ENCODE results near the gene CEP83. TPM values are rescaled to one million over a fixed set of nuclear protein-coding genes. Genes with fewer than 3 reads are reported as not detected.

The CEP83 gene
- total RNA-seq, 1 experiment from 2014 or later, result 26.2 TPM

GRCh38 chr12:94469522-94469921, 9.9 kb upstream of the CEP83 start (continued):
- TF ChIP-seq NR1H2 (CRISPR knock-in tag; IDR thresholded peaks at IDR 0.05), result no peak
- TF ChIP-seq NR3C1 (CRISPR knock-in tag; conservative IDR thresholded peaks at IDR 0.05; ENCODE audit: low read depth), result no peak
- TF ChIP-seq ETV6 (CRISPR knock-in tag; IDR thresholded peaks at IDR 0.05), result no peak

DNA sequence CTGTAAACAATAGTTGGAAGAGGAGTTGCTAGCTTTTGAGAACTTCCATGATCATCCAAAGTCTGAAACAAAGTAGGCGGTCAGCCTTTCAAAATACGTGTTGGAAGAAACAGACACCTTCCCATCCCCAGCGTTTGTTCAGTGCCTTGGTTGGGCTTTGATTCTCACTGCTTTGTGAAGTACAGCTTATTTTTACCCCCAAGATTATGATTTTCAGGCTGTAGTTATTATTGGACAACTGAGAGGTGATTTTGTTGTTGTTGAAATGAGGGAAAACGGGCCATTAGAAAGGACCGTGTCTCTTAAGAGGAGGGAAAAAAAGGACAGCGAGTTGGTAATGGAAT, 921 bp upstream of the CEP83 start:
- TF ChIP-seq ZNF138 (CRISPR knock-in tag; conservative IDR thresholded peaks at IDR 0.05), result no peak
- TF ChIP-seq ESRRA (CRISPR knock-in tag; IDR thresholded peaks at IDR 0.05; ENCODE audit: borderline replicate concordance), result no peak
- no peak for TF ChIP-seq TP53 (CRISPR knock-in tag; IDR thresholded peaks at IDR 0.05)
- no peak for TF ChIP-seq FOXP1 (CRISPR knock-in tag; IDR thresholded peaks at IDR 0.05; ENCODE audit: borderline replicate concordance)
- TF ChIP-seq, protein P1, sequence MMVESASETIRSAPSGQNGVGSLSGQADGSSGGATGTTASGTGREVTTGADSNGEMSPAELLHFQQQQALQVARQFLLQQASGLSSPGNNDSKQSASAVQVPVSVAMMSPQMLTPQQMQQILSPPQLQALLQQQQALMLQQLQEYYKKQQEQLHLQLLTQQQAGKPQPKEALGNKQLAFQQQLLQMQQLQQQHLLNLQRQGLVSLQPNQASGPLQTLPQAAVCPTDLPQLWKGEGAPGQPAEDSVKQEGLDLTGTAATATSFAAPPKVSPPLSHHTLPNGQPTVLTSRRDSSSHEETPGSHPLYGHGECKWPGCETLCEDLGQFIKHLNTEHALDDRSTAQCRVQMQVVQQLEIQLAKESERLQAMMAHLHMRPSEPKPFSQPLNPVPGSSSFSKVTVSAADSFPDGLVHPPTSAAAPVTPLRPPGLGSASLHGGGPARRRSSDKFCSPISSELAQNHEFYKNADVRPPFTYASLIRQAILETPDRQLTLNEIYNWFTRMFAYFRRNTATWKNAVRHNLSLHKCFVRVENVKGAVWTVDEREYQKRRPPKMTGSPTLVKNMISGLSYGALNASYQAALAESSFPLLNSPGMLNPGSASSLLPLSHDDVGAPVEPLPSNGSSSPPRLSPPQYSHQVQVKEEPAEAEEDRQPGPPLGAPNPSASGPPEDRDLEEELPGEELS (CRISPR knock-in tag; IDR thresholded peaks at IDR 0.05), result no peak
- 0 out of 2 replicates have a peak overlapping the region, but pooled peaks have one; percentile 32 for H3K27ac Mint-ChIP-seq

GRCh38 chr12:94458877-94459727, 565 bp downstream of the CEP83 start:
- H3K27me3 Mint-ChIP-seq (ENCODE audit: low read depth), result peaks cover 9% of the 10 kb centered on the region
- ChIA-PET POLR2A (no interaction called here), CTCF (interaction anchor here (1.2 kb wide), 1 partner anchor 30 kb away, joined by 5 read pairs; no protein-coding TSS in a partner anchor)
- peak overlapping the region; percentile 33; the same call in 1 of the 2 replicates for H3K27ac Mint-ChIP-seq
- ATAC-seq, result peak; percentile 60
- DNase-seq (ENCODE audit: low spot score), result no peak
- H3K4me3 Mint-ChIP-seq, result peak overlapping the region; percentile 88
- H3K9me3 Mint-ChIP-seq, result peaks cover 13% of the 10 kb centered on the region
- H3K36me3 Mint-ChIP-seq, result peaks cover 17% of the 10 kb centered on the region
- TF ChIP-seq, protein P1 (CRISPR knock-in tag; IDR thresholded peaks at IDR 0.05), result no peak
- TF ChIP-seq ZSCAN18 (CRISPR knock-in tag; IDR thresholded peaks at IDR 0.05) (no peak), TP53 (CRISPR knock-in tag; IDR thresholded peaks at IDR 0.05) (no peak), RORB (CRISPR knock-in tag; IDR thresholded peaks at IDR 0.05) (no peak), FOXJ3 (CRISPR knock-in tag; IDR thresholded peaks at IDR 0.05; ENCODE audit: borderline replicate concordance) (no peak), CBFB (CRISPR knock-in tag; IDR thresholded peaks at IDR 0.05; ENCODE audit: low read depth) (no peak), E2F1 (CRISPR knock-in tag; IDR thresholded peaks at IDR 0.05) (no peak)
- peaks cover 19% of the 10 kb centered on the region for H3K4me1 Mint-ChIP-seq

More for the DNA sequence above, 921 bp upstream of the CEP83 start:
- H3K36me3 Mint-ChIP-seq, result peaks cover 5% of the 10 kb centered on the region
- DNase-seq (ENCODE audit: low spot score) (no peak), ATAC-seq (no peak)
- POLR2A ChIA-PET, result no interaction called here
- peak overlapping the region; percentile 88 for H3K4me3 Mint-ChIP-seq
- peaks cover 9% of the 10 kb centered on the region for H3K27me3 Mint-ChIP-seq (ENCODE audit: low read depth)
- H3K9me3 Mint-ChIP-seq, result no peaks in the 10 kb centered on the region
- CTCF ChIA-PET, result no interaction called here
- H3K4me1 Mint-ChIP-seq, result peaks cover 19% of the 10 kb centered on the region
